PFSK-1 (cell line): ENCODE data around the gene PTPRN2.

Experiments
- POLR2AphosphoS5 ChIP-seq: IDR thresholded peaks from 2 replicates; pipeline ENCODE4 v1.6.1; 2012; ENCODE audit warnings: low read depth, mild to moderate bottlenecking, control low read depth, low read length, moderate library complexity
- REST ChIP-seq, 2 experiments: IDR thresholded peaks; 2 replicates each; pipeline versions ENCODE4 v1.6.1 to v1.8.0; 2011 to 2012; ENCODE audit warnings: low read depth in 2 of 2, low read length in 2 of 2, control low read depth in 1 of 2, inconsistent platforms in 1 of 2, mild to moderate bottlenecking in 1 of 2, moderate library complexity in 1 of 2; ENCODE audit not compliant: insufficient read depth in 1 of 2

- TF ChIP-seq POLR2AphosphoS5, result no peak
- no peak for TF ChIP-seq REST (IDR thresholded peaks at IDR 0.05; ENCODE audit: insufficient read depth in 1 of 2, low read depth in 2 of 2, low read length in 2 of 2)
Measured at GRCh38 chr7:158076656-158077055, 511.0 kb downstream of the PTPRN2 start.
